GM23248 (cell line): ENCODE data around the gene GLI2. TPM values are rescaled to one million over a fixed set of nuclear protein-coding genes. Genes with fewer than 3 reads are reported as not detected.

Experiments
- DNase-seq: peaks from one replicate; pipeline ENCODE4 v3.0.0-alpha.2; 2015
- H2AFZ ChIP-seq: fragments of 200-600 bp; sonication (generic); 2 replicates; pipeline ENCODE4 v1.6.1; 2016; ENCODE audit warnings: antibody characterized with exemption
- H3F3A ChIP-seq: fragments of 200-600 bp; sonication (generic); 2 replicates; pipeline ENCODE4 v1.6.1; 2016; ENCODE audit warnings: mild to moderate bottlenecking, antibody characterized with exemption, mixed run types; ENCODE audit not compliant: insufficient read depth
- H3K27ac ChIP-seq: fragments of 200-600 bp; sonication (generic); 2 replicates; pipeline ENCODE4 v1.5.1; 2016; ENCODE audit warnings: mild to moderate bottlenecking
- H3K27me3 ChIP-seq: fragments of 200-600 bp; sonication (generic); replicated peaks from 2 replicates; pipeline ENCODE4 v1.6.1; 2016; ENCODE audit warnings: mild to moderate bottlenecking; ENCODE audit not compliant: insufficient read depth
- H3K36me3 ChIP-seq: fragments of 200-600 bp; sonication (generic); 2 replicates; pipeline ENCODE4 v1.6.1; 2016; ENCODE audit warnings: low read depth, mild to moderate bottlenecking
- H3K4me1 ChIP-seq: fragments of 200-600 bp; sonication (generic); 2 replicates; pipeline ENCODE4 v1.6.1; 2016; ENCODE audit warnings: mild to moderate bottlenecking; ENCODE audit not compliant: insufficient read depth
- H3K4me2 ChIP-seq: fragments of 200-600 bp; sonication (generic); one replicate; pipeline ENCODE4 v1.6.1; 2016; ENCODE audit warnings: mild to moderate bottlenecking; ENCODE audit not compliant: unreplicated experiment
- H3K4me3 ChIP-seq: fragments of 200-600 bp; sonication (generic); 2 replicates; pipeline ENCODE4 v1.5.1; 2016; ENCODE audit warnings: mild to moderate bottlenecking
- H3K79me2 ChIP-seq: fragments of 200-600 bp; sonication (generic); 2 replicates; pipeline ENCODE4 v1.6.1; 2016; ENCODE audit warnings: mild to moderate bottlenecking; ENCODE audit not compliant: insufficient read depth
- H3K9ac ChIP-seq: fragments of 200-600 bp; sonication (generic); 2 replicates; pipeline ENCODE4 v1.6.1; 2016; ENCODE audit warnings: mild to moderate bottlenecking
- H3K9me2 ChIP-seq: fragments of 200-600 bp; sonication (generic); 2 replicates; pipeline ENCODE4 v1.6.1; 2016; ENCODE audit warnings: mixed run types, mild to moderate bottlenecking, moderate library complexity; ENCODE audit not compliant: insufficient read depth
- H3K9me3 ChIP-seq: fragments of 200-600 bp; sonication (generic); one replicate; pipeline ENCODE4 v1.6.1; 2017; ENCODE audit warnings: low read depth
- H4K20me1 ChIP-seq: fragments of 200-600 bp; sonication (generic); 2 replicates; pipeline ENCODE4 v1.6.0; 2016; ENCODE audit not compliant: insufficient read depth
- EZH2 ChIP-seq: fragments of 200-600 bp; sonication (generic); IDR thresholded peaks from 2 replicates; pipeline ENCODE4 v1.6.1; 2018; ENCODE audit warnings: antibody characterized with exemption, mild to moderate bottlenecking; ENCODE audit not compliant: insufficient read depth, poor library complexity, severe bottlenecking
- EZH2phosphoT487 ChIP-seq: fragments of 200-600 bp; sonication (generic); IDR thresholded peaks from 2 replicates; pipeline ENCODE4 v1.6.1; 2018; ENCODE audit warnings: antibody characterized with exemption, moderate library complexity, mild to moderate bottlenecking, low read depth; ENCODE audit not compliant: insufficient read depth
- WGBS, 2 experiments: methylation state at CpG; one replicate each; pipeline ENCODE4 v1.1.6; 2015 to 2017; ENCODE audit warnings: low lambda C conversion rate in 2 of 2, low coverage in 1 of 2; ENCODE audit errors: missing lambda C conversion rate in 2 of 2; 5-methylcytosine and 5-hydroxymethylcytosine counted together
- in situ Hi-C: fragments of 300-500 bp; cut with MboI; formaldehyde crosslinking; loops from 2 replicates; pipeline ENCODE4 v1.15.0; 2020
- polyA plus RNA-seq: library from polyadenylated mRNA; unstranded; fragments of >200 nt; fragmentation: Nextera tagmentation; extraction: Ambion mirVana; gene quantifications from 2 replicates; pipeline ENCODE4 v1.2.1, GENCODE V29; 2016
- total RNA-seq: library from RNA; depleted of rRNA; stranded (reverse); fragments of >200 nt; shearing (Covaris generic); gene quantifications from 2 replicates; pipeline ENCODE4 v1.2.3, GENCODE V29; 2014

GLI2 gene
- total and polyA plus RNA-seq, 2 experiments from 2014 or later: 8.3 to 9.0 TPM

- H3F3A ChIP-seq: peaks cover 35% of the 10 kb centered on the region
- DNase-seq: no peak
- H4K20me1 ChIP-seq: no peaks in the 10 kb centered on the region
- 94% methylated on average over 11 of the region's 11 CpGs for WGBS, 2 experiments
- no peak overlapping the region for H3K9ac ChIP-seq
- no peaks in the 10 kb centered on the region for H3K9me3 ChIP-seq
- no peak overlapping the region for H3K4me2 ChIP-seq
- no peak overlapping the region for H3K27ac ChIP-seq
- peaks cover 50% of the 10 kb centered on the region for H3K4me1 ChIP-seq
- no peak overlapping the region for H3K4me3 ChIP-seq
- TF ChIP-seq EZH2phosphoT487: no peak
- no peak for TF ChIP-seq EZH2
- peaks cover 89% of the 10 kb centered on the region for H3K79me2 ChIP-seq
- no peaks in the 10 kb centered on the region for H3K36me3 ChIP-seq
- H2AFZ ChIP-seq: no peak overlapping the region
- H3K27me3 ChIP-seq: no peaks in the 10 kb centered on the region
- H3K9me2 ChIP-seq: no peaks in the 10 kb centered on the region
- in situ Hi-C loops: no loop called here
Observed at GRCh38 chr2:120769076-120769786, 33.6 kb downstream of the GLI2 start.

GRCh38 chr2:120769787-120770120, 34.1 kb downstream of the GLI2 start:
- Histone ChIP-seq H3K9ac (no peak overlapping the region), H3K9me3 (no peaks in the 10 kb centered on the region), H3F3A (peaks cover 35% of the 10 kb centered on the region), H3K36me3 (no peaks in the 10 kb centered on the region), H4K20me1 (no peaks in the 10 kb centered on the region), H3K9me2 (no peaks in the 10 kb centered on the region), H3K4me3 (no peak overlapping the region), H3K27me3 (no peaks in the 10 kb centered on the region), H3K27ac (no peak overlapping the region), H3K79me2 (peaks cover 89% of the 10 kb centered on the region), H2AFZ (no peak overlapping the region), H3K4me1 (peaks cover 46% of the 10 kb centered on the region), H3K4me2 (no peak overlapping the region)
- 93 to 97% methylated on average over 2 of the region's 2 CpGs for WGBS, 2 experiments
- in situ Hi-C loops: no loop called here
- DNase-seq: no peak
- TF ChIP-seq EZH2phosphoT487: no peak
- no peak for TF ChIP-seq EZH2

GRCh38 chr2:120770176-120770575, 34.5 kb downstream of the GLI2 start:
- no peaks in the 10 kb centered on the region for H4K20me1 ChIP-seq
- H3K9me3 ChIP-seq: no peaks in the 10 kb centered on the region
- in situ Hi-C loops: no loop called here
- no peaks in the 10 kb centered on the region for H3K27me3 ChIP-seq
- no peak for DNase-seq
- no peak overlapping the region for H3K4me2 ChIP-seq
- no peak overlapping the region for H3K9ac ChIP-seq
- TF ChIP-seq EZH2: no peak
- TF ChIP-seq EZH2phosphoT487: no peak
- H3K27ac ChIP-seq: no peak overlapping the region
- peaks cover 89% of the 10 kb centered on the region for H3K79me2 ChIP-seq
- H2AFZ ChIP-seq: no peak overlapping the region
- 99 to 100% methylated on average over 4 of the region's 4 CpGs for WGBS, 2 experiments
- H3K36me3 ChIP-seq: no peaks in the 10 kb centered on the region
- peaks cover 35% of the 10 kb centered on the region for H3F3A ChIP-seq
- H3K4me3 ChIP-seq: no peak overlapping the region
- H3K4me1 ChIP-seq: peaks cover 42% of the 10 kb centered on the region
- H3K9me2 ChIP-seq: no peaks in the 10 kb centered on the region

GRCh38 chr2:120770641-120771040, 35.0 kb downstream of the GLI2 start:
- H3K9ac ChIP-seq: peak overlapping the region; percentile 56
- no peaks in the 10 kb centered on the region for H3K9me3 ChIP-seq
- H4K20me1 ChIP-seq: no peaks in the 10 kb centered on the region
- DNase-seq: no peak
- WGBS, 2 experiments: 81 to 86% methylated on average over 6 of the region's 6 CpGs
- no peaks in the 10 kb centered on the region for H3K27me3 ChIP-seq
- no peak overlapping the region for H3K4me3 ChIP-seq
- H3F3A ChIP-seq: peaks cover 32% of the 10 kb centered on the region
- H2AFZ ChIP-seq: no peak overlapping the region
- H3K4me2 ChIP-seq: peak overlapping the region; percentile 46
- peak overlapping the region; percentile 80 for H3K27ac ChIP-seq
- no peaks in the 10 kb centered on the region for H3K36me3 ChIP-seq
- peaks cover 37% of the 10 kb centered on the region for H3K4me1 ChIP-seq
- TF ChIP-seq EZH2phosphoT487 (no peak), EZH2 (no peak)
- H3K9me2 ChIP-seq: no peaks in the 10 kb centered on the region
- in situ Hi-C loops: no loop called here
- peaks cover 89% of the 10 kb centered on the region for H3K79me2 ChIP-seq
